GM20431 (cell line): ENCODE results near the gene MAML3.

ENCODE experiments used
- in situ Hi-C: fragments of 300-500 bp; cut with MseI, MboI; formaldehyde crosslinking; loops from one replicate; pipeline ENCODE4 v1.15.0; 2020; ENCODE audit warnings: low sequenced_read_pairs; ENCODE audit not compliant: unreplicated experiment

Gene MAML3

GRCh38 chr4:139860435-139861024, 293.5 kb downstream of the MAML3 start:
- in situ Hi-C loops = no loop called here

GRCh38 chr4:139859876-139860275, 294.1 kb downstream of the MAML3 start:
- in situ Hi-C loops = no loop called here

- in situ Hi-C loops = no loop called here
Measured at GRCh38 chr4:139858436-139859205, 295.4 kb downstream of the MAML3 start.

GRCh38 chr4:139857977-139858376, 296.0 kb downstream of the MAML3 start:
- in situ Hi-C loops = no loop called here

- in situ Hi-C loops = no loop called here
Measured at GRCh38 chr4:139857021-139857420, 297.0 kb downstream of the MAML3 start.

- in situ Hi-C loops = no loop called here
Measured at GRCh38 chr4:139854668-139855403, 299.1 kb downstream of the MAML3 start.

GRCh38 chr4:139853309-139853708, 300.7 kb downstream of the MAML3 start:
- in situ Hi-C loops = no loop called here

- in situ Hi-C loops = no loop called here
Measured at GRCh38 chr4:139852612-139853269, 301.2 kb downstream of the MAML3 start.

- in situ Hi-C loops = no loop called here
Measured at GRCh38 chr4:139851639-139852038, 302.3 kb downstream of the MAML3 start.

- in situ Hi-C loops = no loop called here
Measured at GRCh38 chr4:139851133-139851532, 302.9 kb downstream of the MAML3 start.

GRCh38 chr4:139849219-139849618, 304.8 kb downstream of the MAML3 start:
- in situ Hi-C loops = no loop called here

- in situ Hi-C loops = no loop called here
Measured at GRCh38 chr4:139848028-139848427, 306.0 kb downstream of the MAML3 start.

GRCh38 chr4:139847602-139848001, 306.4 kb downstream of the MAML3 start:
- in situ Hi-C loops = no loop called here

- in situ Hi-C loops = no loop called here
Measured at GRCh38 chr4:139846766-139847165, 307.2 kb downstream of the MAML3 start.

GRCh38 chr4:139845453-139846093, 308.4 kb downstream of the MAML3 start:
- in situ Hi-C loops = no loop called here

- in situ Hi-C loops = no loop called here
Measured at GRCh38 chr4:139844459-139845036, 309.4 kb downstream of the MAML3 start.

- in situ Hi-C loops = no loop called here
Measured at GRCh38 chr4:139844057-139844456, 309.9 kb downstream of the MAML3 start.

- in situ Hi-C loops = no loop called here
Measured at GRCh38 chr4:139843641-139844040, 310.3 kb downstream of the MAML3 start.

GRCh38 chr4:139841464-139842195, 312.4 kb downstream of the MAML3 start:
- in situ Hi-C loops = no loop called here
